Measurements from ENCODE around the gene CXorf65.

CXorf65 gene

GRCh38 chrX:71057848-71058530 is 48.6 kb downstream of the CXorf65 start:
- DNase-seq = no peak

DNA sequence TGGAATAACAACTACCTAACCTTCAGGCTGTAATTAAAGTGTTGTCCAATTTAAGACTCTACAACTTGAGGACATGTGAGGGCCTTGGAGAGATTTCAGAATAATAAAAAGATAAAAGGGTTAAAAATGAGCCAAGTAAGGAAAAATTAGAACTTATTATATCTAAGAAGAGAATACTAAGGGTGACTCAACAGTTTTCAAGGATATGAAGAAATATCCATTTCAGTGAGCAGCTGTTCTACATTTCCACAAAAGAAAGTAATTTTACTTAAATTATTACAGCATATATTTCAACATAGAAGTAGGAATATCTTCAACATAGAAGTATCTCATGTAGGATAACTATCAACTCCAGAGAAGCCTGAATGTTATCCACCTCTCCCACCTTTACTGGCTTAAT is 49.7 kb downstream of the CXorf65 start:
- DNase-seq = no peak

Measured in CD4-positive, alpha-beta T cell treated with Interleukin-4 for 4 hours (primary cell).